Neural progenitor cell (in vitro differentiated cells): Measurements from ENCODE around the gene CGAS.

Experiments used
- EZH2 ChIP-seq: fragments of 200-600 bp; sonication (generic); IDR thresholded peaks from 2 replicates; pipeline ENCODE4 v1.6.1; 2017; ENCODE audit warnings: antibody characterized with exemption, mild to moderate bottlenecking, moderate library complexity
- EZH2phosphoT487 ChIP-seq: fragments of 200-600 bp; sonication (generic); IDR thresholded peaks from 2 replicates; pipeline ENCODE4 v1.6.1; 2017; ENCODE audit warnings: antibody characterized with exemption
- TF ChIP-seq, protein P1 (sequence below): fragments of 200-600 bp; sonication (generic); IDR thresholded peaks from 2 replicates; pipeline ENCODE4 v1.5.1; 2017; ENCODE audit warnings: antibody characterized with exemption, mild to moderate bottlenecking

DNA sequence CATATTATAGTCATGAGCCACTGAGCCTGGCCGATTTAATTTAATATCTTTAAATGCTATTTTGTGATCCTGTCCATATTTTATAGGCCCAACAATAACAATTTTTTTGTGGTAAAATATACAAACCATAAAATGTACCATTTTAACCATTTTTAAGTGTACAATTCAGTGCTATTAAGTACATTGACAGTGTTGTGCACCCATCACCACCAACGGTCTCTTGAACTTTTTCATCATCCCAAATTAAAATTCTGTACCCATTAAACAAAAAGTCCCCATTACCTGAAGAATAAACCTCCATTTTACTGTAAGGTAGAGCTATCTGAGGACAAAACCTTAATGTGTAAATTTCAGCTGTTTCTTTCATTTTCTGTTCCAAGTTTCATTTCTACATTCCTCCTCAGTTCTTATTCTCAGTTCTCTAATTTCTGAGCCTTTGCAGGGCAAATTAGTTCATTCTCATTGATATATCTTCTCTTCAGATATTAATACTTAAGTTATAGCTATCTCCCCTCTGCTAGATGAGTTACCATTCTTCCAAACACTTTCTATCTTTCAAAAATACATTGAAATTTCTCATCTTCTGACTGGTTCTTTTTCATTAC, 19.7 kb upstream of the CGAS start:
- TF ChIP-seq, protein P1, sequence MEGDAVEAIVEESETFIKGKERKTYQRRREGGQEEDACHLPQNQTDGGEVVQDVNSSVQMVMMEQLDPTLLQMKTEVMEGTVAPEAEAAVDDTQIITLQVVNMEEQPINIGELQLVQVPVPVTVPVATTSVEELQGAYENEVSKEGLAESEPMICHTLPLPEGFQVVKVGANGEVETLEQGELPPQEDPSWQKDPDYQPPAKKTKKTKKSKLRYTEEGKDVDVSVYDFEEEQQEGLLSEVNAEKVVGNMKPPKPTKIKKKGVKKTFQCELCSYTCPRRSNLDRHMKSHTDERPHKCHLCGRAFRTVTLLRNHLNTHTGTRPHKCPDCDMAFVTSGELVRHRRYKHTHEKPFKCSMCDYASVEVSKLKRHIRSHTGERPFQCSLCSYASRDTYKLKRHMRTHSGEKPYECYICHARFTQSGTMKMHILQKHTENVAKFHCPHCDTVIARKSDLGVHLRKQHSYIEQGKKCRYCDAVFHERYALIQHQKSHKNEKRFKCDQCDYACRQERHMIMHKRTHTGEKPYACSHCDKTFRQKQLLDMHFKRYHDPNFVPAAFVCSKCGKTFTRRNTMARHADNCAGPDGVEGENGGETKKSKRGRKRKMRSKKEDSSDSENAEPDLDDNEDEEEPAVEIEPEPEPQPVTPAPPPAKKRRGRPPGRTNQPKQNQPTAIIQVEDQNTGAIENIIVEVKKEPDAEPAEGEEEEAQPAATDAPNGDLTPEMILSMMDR: no peak
- TF ChIP-seq EZH2 (no peak), EZH2phosphoT487 (no peak)
